ENCODE measurements around the gene PRSS33. TPM values are rescaled to one million over a fixed set of nuclear protein-coding genes. Genes with fewer than 3 reads are reported as not detected.

Gene PRSS33
- total and polyA plus RNA-seq, 9 of the 15 experiments (the other 6 are each of a cell fraction or from before 2014, with no cell fraction given) = not detected

DNA sequence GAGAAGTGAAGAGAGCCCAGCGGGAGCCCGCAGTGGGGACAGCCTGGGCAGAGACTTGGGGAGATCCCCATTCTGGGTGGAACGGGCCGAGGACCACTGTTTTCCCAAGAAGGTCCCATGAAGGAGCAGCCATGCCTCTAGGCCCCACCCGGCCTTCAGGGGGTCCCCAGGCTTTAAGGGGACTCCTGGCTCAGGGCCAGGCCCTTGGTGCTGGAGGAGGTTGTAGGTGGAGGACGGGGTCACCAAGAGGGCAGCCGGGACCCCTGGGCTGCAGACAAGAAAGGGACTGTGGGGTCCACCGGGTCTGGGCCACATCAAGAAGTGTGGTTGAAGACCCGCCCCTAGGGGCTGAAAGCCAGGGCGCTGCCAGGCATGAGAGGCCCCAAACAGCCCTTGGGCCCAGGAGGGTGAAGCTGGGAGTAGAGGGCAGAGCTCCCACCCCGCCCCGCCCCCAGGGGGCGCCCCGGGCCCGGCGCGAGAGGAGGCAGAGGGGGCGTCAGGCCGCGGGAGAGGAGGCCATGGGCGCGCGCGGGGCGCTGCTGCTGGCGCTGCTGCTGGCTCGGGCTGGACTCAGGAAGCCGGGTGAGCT is 29.5 kb upstream of the PRSS33 start, which contains the start of gene PRSS21 (continued):
- TF ChIP-seq, protein P1, sequence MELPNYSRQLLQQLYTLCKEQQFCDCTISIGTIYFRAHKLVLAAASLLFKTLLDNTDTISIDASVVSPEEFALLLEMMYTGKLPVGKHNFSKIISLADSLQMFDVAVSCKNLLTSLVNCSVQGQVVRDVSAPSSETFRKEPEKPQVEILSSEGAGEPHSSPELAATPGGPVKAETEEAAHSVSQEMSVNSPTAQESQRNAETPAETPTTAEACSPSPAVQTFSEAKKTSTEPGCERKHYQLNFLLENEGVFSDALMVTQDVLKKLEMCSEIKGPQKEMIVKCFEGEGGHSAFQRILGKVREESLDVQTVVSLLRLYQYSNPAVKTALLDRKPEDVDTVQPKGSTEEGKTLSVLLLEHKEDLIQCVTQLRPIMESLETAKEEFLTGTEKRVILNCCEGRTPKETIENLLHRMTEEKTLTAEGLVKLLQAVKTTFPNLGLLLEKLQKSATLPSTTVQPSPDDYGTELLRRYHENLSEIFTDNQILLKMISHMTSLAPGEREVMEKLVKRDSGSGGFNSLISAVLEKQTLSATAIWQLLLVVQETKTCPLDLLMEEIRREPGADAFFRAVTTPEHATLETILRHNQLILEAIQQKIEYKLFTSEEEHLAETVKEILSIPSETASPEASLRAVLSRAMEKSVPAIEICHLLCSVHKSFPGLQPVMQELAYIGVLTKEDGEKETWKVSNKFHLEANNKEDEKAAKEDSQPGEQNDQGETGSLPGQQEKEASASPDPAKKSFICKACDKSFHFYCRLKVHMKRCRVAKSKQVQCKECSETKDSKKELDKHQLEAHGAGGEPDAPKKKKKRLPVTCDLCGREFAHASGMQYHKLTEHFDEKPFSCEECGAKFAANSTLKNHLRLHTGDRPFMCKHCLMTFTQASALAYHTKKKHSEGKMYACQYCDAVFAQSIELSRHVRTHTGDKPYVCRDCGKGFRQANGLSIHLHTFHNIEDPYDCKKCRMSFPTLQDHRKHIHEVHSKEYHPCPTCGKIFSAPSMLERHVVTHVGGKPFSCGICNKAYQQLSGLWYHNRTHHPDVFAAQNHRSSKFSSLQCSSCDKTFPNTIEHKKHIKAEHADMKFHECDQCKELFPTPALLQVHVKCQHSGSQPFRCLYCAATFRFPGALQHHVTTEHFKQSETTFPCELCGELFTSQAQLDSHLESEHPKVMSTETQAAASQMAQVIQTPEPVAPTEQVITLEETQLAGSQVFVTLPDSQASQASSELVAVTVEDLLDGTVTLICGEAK (IDR thresholded peaks at IDR 0.05) = 0 out of 2 replicates have a peak, but pooled peaks have one; percentile 27
- TF ChIP-seq, protein P1 (CRISPR knock-in tag; IDR thresholded peaks at IDR 0.05) = no peak
- TF ChIP-seq CXXC5 (CRISPR knock-in tag; IDR thresholded peaks at IDR 0.05) = peak; percentile 44; the same call in 1 of the 2 replicates
- no peak for TF ChIP-seq ARNT (IDR thresholded peaks at IDR 0.05)
- TF ChIP-seq, protein P2, sequence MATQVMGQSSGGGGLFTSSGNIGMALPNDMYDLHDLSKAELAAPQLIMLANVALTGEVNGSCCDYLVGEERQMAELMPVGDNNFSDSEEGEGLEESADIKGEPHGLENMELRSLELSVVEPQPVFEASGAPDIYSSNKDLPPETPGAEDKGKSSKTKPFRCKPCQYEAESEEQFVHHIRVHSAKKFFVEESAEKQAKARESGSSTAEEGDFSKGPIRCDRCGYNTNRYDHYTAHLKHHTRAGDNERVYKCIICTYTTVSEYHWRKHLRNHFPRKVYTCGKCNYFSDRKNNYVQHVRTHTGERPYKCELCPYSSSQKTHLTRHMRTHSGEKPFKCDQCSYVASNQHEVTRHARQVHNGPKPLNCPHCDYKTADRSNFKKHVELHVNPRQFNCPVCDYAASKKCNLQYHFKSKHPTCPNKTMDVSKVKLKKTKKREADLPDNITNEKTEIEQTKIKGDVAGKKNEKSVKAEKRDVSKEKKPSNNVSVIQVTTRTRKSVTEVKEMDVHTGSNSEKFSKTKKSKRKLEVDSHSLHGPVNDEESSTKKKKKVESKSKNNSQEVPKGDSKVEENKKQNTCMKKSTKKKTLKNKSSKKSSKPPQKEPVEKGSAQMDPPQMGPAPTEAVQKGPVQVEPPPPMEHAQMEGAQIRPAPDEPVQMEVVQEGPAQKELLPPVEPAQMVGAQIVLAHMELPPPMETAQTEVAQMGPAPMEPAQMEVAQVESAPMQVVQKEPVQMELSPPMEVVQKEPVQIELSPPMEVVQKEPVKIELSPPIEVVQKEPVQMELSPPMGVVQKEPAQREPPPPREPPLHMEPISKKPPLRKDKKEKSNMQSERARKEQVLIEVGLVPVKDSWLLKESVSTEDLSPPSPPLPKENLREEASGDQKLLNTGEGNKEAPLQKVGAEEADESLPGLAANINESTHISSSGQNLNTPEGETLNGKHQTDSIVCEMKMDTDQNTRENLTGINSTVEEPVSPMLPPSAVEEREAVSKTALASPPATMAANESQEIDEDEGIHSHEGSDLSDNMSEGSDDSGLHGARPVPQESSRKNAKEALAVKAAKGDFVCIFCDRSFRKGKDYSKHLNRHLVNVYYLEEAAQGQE (IDR thresholded peaks at IDR 0.05; ENCODE audit: borderline replicate concordance) = peak; percentile 15; the same call in 1 of the 2 replicates
- TF ChIP-seq, protein P2 (CRISPR knock-in tag; IDR thresholded peaks at IDR 0.05; ENCODE audit: low read depth) = no peak
- TF ChIP-seq PHF20 (IDR thresholded peaks at IDR 0.05; ENCODE audit: partially characterized antibody) = peak; percentile 46
- peak; percentile 94 for TF ChIP-seq HNRNPL (IDR thresholded peaks at IDR 0.05; ENCODE audit: low read depth, low read length)
- no peak for TF ChIP-seq NFE2 (IDR thresholded peaks at IDR 0.05; ENCODE audit: low read depth)
- 0 out of 2 replicates have a peak, but pooled peaks have one; percentile 38 for TF ChIP-seq MIER1 (IDR thresholded peaks at IDR 0.05; ENCODE audit: low read depth)
- TF ChIP-seq CHCHD3 (CRISPR knock-in tag; IDR thresholded peaks at IDR 0.05) = no peak
- TF ChIP-seq NR2F6 (CRISPR knock-in tag; IDR thresholded peaks at IDR 0.05) = no peak
- no peak for TF ChIP-seq BCOR (IDR thresholded peaks at IDR 0.05)

Measured in K562 (cell line).